ENCODE results near the gene ARMC5.
A peak's percentile ranks its signal among the peaks of the same experiment; 100 is the strongest.
"Not testable (repeated sequence)": the region's sequence is repeated elsewhere in the genome, so short reads cannot be mapped to it uniquely, and the experiment has no call there.

Gene ARMC5, protein sequence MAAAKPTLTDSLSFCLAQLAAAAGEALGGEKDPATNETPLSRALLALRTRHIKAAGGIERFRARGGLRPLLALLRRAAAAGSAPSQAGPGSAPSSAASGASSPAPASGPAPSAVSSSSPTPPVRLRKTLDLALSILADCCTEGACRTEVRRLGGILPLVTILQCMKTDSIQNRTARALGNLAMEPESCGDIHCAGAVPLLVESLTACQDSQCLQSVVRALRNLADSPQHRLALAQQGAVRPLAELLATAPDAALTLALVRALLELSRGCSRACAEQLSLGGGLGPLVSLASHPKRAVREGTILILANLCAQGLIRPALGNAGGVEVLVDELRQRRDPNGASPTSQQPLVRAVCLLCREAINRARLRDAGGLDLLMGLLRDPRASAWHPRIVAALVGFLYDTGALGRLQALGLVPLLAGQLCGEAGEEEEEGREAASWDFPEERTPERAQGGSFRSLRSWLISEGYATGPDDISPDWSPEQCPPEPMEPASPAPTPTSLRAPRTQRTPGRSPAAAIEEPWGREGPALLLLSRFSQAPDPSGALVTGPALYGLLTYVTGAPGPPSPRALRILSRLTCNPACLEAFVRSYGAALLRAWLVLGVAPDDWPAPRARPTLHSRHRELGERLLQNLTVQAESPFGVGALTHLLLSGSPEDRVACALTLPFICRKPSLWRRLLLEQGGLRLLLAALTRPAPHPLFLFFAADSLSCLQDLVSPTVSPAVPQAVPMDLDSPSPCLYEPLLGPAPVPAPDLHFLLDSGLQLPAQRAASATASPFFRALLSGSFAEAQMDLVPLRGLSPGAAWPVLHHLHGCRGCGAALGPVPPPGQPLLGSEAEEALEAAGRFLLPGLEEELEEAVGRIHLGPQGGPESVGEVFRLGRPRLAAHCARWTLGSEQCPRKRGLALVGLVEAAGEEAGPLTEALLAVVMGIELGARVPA

DNA sequence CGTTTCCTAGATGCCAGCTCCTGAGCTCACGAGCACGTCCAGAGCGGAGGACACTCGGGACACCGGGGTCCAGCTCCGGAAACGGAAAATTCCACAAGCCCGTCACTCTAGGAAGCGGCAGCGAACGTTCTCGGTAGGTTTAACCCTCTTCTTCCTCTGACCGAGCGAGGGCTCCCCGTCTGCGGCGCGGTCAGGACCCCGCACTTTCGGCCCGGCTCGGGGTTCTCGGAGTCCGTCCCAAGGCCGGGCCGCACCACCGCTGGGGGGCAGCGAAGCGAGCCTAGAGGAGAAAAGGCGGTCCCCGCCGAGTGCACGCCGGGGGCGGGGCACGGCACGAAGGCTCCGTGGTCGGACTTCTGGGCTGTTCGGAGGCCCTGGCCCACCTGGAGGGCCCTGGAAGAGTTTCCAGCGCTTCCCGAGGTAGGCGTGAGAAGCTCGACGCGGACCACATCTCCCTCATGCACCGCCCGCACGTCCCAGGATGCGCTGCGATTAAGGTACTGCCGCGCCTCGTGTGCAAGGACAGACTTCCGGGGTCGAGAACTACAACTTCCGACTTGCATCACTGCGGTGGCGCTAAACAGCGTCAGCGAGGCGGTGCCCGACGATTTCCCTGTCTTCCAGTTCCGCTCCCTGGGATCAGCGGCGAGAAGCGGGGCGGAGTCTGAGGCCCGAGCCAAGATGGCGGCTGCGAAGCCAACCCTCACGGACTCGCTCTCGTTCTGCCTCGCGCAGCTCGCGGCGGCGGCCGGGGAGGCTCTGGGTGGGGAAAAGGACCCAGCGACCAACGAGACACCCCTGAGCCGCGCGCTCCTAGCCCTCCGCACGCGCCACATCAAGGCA, at the start of gene ARMC5:
ARMC5 (plus strand) TSS at position 658 of the 843 bp plus-strand sequence; CDS start at position 682, 24 bp downstream.
- peak; percentile 96 to 97 for DNase-seq (ENCODE audit: low read depth in 2 of 2)

DNA sequence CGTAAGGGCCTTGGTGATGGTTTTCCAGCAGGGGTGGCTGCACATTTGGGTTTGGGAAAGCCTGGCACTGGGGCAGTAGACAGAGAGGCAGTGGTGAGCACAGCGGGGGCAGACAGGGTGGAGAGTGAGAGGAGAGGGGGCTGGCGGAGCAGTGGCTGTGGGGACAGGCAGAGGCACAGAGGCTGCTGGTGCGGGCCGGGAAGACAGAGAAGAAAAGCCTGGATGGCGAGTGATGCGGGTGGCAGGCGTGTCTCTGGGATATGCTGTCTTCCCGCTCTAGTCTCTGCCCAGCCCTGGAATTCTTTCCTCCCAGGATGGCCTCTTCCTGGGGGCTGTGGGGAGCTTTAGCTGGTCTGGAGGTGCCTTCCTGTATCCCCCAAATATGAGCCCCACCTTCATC, 49.2 kb upstream of the ARMC5 start:
- DNase-seq (ENCODE audit: low read depth in 2 of 2) = no peak

DNA sequence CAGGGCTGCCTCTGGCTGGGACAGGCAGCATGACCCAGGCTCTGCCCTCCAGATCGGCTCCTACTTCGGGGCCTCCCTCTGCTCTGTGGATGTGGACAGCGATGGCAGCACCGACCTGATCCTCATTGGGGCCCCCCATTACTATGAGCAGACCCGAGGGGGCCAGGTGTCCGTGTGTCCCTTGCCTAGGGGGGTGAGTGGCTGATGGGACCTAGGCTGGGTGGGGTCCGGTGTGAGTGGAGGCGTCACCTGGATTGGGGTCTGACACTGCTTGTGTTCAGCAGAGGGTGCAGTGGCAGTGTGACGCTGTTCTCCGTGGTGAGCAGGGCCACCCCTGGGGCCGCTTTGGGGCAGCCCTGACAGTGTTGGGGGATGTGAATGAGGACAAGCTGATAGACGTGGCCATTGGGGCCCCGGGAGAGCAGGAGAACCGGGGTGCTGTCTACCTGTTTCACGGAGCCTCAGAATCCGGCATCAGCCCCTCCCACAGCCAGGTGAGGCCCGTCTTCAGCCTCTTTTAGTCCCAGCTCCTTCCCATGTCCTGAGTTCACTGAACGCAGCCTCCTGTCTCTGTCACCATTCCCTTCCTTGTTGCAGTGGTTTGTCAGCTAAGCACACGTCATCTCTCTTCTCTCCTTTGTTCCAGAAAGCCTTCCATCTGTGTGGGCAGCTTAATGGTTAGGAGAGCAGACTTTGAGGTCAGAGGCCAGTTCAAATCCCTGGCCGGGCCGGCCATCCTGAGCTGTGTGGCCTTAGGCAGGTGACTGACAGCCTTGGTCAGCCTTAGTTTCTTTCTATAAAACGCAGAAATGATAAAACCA, 48.1 kb upstream of the ARMC5 start:
- no peak for DNase-seq (ENCODE audit: low read depth in 2 of 2)

DNA sequence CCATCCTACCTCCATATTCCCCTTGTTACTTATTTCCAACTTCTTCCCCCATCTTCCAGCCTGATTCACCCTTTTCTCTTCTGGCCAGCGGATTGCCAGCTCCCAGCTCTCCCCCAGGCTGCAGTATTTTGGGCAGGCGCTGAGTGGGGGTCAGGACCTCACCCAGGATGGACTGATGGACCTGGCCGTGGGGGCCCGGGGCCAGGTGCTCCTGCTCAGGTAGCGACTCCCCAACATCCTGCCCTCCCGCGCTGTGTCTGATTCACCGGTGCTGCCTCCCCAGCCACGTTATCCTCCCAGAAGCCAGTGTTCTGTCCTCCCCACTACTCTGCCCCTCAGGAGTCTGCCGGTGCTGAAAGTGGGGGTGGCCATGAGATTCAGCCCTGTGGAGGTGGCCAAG, 46.6 kb upstream of the ARMC5 start:
- no peak for DNase-seq (ENCODE audit: low read depth in 2 of 2)

DNA sequence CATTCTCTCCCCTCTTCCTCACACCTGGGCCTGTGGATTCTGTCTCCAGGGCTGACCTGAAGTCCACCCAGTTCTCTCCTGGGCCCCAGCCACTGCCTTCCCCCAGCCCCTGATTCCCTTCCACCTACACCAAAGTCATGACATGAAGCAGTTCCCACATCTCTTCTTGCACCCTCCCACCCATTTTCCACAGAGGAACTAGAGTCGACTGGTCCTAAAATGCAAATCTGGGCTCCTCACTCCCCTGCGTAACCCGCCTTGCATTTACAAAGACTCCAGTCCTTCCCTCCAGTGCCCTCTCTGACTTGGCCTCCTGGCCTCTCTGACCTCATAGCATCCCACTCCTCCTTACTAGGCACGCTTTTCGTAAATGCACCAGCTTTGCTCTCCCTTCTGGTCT, 45.9 kb upstream of the ARMC5 start:
- DNase-seq (ENCODE audit: low read depth in 2 of 2) = no peak

DNA sequence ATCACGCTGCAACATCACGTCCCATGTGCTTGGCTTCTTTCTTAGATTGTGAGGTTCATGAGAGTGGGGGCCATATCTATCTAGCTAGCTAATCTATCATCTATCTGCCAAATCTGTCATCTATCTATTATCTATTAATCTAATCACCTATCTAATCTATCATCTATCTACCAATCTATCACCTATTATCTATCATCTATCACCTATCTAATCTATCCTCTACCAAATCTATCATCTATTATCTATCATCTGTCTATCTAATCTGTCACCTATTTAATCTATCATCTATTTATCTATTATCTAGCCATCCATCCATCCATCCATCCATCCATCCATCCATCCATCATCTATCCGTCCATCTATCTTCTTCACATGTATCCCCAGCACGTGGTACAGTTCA, 45.4 kb upstream of the ARMC5 start:
- DNase-seq (ENCODE audit: low read depth in 2 of 2) = no peak

DNA sequence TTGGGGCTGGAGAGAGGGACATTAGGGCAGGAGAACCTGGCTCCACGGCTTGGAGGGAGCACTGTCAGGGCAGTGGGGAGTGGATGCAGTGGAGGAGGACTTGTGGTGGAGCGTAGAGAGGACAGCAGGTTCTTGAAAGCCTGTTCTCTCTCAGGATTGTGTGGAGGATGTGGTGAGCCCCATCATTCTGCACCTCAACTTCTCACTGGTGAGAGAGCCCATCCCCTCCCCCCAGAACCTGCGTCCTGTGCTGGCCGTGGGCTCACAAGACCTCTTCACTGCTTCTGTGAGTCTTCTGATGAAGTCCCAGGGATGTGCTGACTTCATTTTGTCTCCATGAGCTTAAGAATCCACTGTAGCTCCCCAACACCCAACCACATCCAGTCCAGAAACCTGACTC, 44.6 kb upstream of the ARMC5 start:
- no peak for DNase-seq (ENCODE audit: low read depth in 2 of 2)

DNA sequence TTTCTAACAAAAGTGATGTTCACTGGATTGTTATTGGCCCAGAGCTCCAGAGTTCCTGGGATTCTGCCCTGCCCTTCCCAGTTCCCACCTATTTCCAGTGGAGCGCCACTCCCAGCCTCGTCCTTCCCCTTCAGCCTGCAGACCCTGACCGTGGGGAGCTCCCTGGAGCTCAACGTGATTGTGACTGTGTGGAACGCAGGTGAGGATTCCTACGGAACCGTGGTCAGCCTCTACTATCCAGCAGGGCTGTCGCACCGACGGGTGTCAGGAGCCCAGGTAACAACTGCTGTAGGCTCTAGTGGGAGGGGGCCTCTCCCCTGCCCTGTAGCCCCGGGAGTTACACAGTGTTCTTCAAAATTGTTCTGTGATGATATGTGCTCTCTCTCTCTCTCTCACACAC, 42.9 kb upstream of the ARMC5 start:
- no peak for DNase-seq (ENCODE audit: low read depth in 2 of 2)

DNA sequence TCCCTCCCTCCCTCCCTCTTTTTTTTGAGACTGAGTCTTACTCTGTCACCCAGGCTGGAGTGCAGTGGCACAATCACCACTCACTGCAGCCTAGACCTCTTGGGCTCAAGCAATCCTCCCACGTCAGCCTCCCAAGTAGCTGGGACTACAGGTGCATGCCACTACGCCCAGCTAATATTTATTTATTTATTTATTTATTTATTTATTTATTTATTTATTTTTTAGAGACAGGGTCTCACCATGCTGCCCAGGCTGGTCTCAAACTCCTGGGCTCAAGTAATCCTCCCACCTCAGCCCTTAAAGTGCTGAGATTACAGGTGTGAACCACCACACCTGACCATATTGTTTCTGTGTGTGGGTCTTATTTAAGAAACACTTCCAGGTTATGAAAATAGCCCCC, 42.3 kb upstream of the ARMC5 start:
- not testable (repeated sequence) for DNase-seq (ENCODE audit: low read depth in 2 of 2)

DNA sequence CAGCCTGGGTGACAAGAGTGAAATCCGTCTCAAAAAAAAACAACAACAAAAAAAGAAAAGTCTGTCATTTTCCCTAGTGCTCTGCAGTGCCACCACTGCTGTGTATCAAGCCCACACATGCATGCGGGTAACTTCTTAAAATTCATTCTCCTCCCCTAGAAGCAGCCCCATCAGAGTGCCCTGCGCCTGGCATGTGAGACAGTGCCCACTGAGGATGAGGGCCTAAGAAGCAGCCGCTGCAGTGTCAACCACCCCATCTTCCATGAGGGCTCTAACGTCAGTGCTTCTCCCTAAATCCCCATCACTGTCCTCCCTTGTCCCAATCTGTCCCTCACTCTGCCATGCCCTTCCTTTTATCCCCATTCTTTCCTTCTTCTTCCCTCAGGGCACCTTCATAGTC, 41.4 kb upstream of the ARMC5 start:
- DNase-seq (ENCODE audit: low read depth in 2 of 2) = no peak

DNA sequence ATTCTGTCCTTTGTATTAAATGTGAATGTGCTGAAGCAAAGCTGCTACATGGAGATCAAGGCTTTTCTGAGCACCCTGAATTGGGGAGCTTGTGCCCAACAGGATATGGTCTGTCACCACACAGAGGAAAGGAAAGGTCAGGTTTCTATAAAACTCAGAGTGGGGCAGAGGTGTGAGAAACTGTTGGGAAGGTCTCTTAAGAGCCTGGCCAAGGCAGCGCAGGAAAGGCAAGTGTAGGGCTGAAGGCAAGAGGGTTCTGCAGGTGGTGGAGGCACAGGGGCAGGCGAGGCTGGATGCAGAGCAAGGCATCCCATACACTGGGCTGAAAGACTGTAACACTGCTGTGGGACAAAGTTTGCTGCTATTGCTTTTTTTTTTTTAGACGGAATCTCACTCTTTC, 39.3 kb upstream of the ARMC5 start:
- DNase-seq (ENCODE audit: low read depth in 2 of 2) = no peak

DNA sequence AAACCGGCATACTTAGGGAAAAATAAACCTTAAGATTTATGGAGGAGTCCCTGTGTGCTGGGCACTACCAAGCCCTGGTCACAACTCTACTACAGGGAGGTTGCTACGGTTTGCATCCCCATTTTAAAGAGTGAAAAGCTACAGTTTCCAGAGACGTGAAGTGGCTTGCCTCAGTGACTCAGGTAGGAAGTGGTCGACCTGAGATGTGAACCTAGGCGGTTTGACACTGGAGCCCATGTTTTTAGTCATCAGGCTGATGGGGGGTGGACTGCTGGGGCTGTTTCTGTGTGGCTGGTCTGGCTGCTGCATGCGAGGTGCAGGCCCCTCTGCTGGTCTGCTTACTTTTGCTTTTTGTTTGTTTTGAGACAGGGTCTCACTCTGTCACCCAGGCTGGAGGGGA, 37.7 kb upstream of the ARMC5 start:
- peak; percentile 26 to 44 for DNase-seq (ENCODE audit: low read depth in 2 of 2)

DNA sequence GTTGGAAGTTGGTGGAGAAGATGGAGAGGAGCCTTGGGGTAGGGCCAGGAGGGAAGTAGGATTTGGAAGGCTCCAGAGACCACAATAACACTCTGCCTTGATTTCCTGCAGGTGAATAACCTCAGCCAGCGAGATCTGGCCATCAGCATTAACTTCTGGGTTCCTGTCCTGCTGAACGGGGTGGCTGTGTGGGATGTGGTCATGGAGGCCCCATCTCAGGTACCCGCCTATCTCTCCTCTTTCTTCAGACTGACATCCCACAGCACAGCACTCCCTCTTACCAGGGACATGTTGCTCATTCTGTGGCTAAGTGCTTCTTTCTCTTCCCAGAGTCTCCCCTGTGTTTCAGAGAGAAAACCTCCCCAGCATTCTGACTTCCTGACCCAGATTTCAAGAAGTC, 36.1 kb upstream of the ARMC5 start:
- DNase-seq (ENCODE audit: low read depth in 2 of 2) = no peak

DNA sequence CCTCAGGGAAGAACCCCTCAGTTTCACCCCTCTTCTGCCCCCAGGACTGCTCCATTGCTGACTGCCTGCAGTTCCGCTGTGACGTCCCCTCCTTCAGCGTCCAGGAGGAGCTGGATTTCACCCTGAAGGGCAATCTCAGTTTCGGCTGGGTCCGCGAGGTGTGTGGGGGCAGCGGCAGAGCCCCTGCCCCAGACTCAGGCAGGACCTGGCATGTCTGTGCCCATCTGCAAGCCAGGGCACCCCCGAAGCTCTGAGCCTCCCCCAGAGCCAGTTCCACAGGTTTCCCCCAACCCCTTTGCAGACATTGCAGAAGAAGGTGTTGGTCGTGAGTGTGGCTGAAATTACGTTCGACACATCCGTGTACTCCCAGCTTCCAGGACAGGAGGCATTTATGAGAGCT, 35.5 kb upstream of the ARMC5 start:
- DNase-seq (ENCODE audit: low read depth in 2 of 2) = no peak

DNA sequence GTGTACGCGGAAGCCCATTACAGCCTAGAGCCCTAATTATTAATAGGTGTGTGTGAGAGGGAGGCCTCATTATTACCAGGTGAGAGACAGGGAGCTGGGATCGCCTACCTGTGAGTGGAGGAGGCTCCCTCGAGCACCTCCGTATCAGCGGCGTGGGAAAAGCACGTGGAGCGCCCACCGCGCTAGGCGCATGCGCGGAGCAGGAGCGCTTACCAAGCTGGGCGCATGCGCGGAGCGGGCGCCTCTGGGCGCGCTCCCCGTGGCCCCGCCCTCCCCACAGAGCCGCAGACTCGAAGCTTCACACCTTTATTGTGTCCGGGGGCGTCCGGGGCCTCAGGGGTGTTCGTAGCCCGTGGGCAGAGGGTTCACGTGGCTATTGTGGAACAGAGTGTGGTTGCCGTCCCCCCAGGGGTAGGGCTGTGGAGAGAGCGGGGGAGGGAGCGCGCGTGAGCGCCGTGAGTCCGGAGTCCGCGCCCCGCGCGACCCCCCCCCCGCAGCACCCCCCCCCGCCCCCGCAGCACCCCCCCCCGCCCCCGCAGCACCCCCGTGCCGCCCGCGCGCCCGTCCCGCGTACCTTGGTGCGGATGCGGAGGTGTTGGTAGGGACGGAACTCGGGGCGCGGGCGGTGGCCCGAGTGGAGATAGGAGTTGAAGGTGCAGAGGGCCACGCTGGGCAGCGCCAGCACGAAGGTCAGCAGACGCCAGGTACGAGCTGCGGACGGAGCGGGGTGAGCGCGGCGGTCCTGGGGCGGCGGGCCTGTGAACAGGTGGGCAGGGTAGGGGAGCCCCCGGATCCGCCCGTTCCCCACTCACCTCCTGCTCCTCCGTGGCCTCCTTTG, 31.6 kb upstream of the ARMC5 start:
- DNase-seq (ENCODE audit: low read depth in 2 of 2) = peak; percentile 67 to 80

DNA sequence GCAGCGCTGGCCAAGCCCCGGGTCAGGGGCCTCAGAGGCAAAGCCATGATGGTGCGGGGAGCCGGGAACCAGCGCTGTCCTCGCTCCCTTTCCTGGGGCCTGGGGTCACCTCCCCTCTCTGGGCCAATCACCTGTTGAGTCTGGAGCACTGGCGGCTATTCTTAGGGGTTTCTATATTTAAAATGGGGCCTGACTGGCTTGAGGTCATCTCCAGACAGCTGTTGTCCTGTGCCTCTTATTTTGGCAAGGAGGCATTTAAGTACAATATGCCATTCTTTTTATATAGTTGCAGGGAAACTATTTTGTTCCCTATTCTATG, 31.1 kb upstream of the ARMC5 start, which contains the start of gene COX6A2:
COX6A2 (minus strand) TSS at position 82 of the 319 bp plus-strand sequence; CDS start at position 47, 35 bp downstream.
- no peak for DNase-seq (ENCODE audit: low read depth in 2 of 2)

DNA sequence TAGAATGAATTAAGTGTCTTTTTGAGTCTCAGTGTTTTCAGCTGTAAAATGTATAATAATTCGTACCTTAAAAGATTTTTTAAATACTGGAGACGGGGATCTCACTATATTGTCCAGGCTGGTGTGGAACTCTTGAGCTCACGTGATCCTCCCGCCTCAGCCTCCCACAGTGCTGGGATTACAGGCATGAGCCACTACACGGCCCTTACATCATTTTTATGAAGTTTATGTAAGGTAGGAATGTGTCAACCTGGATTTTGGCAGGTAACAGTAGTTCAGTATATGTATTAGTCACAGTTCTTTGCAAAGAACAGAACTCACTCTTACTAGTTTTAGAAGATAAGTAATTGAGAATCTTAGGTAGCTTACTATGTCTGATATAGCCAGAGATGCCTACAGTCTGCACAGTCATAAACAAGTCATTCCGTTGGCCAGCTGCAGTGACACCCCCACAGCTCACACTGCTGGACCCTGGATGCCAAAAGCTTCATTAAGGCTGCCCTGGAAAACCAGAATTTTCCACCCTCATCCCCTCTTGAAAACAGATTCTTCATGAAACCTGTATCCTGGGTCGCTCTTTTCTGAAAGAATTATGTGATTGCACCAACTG, 30.6 kb upstream of the ARMC5 start:
- no peak for DNase-seq (ENCODE audit: low read depth in 2 of 2)

DNA sequence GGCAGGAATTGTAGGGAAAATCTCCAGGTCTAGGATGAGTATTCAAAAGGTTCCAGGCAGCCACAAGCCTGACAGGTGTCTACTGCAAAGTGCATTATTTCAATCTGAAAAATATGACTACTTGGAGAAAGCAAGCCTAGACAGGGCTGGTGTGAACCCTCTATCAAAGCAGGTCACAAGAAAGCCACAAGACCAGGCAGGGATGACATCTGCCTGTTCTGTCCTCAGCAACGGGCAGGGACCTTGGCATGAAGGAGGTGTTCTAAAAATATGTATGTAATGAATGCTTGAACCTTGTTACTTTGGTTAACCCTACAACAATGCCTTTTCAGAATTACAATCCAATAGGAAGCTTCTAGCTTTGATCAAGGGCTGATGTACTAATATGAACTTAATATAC, 30.0 kb upstream of the ARMC5 start:
- no peak for DNase-seq (ENCODE audit: low read depth in 2 of 2)

DNA sequence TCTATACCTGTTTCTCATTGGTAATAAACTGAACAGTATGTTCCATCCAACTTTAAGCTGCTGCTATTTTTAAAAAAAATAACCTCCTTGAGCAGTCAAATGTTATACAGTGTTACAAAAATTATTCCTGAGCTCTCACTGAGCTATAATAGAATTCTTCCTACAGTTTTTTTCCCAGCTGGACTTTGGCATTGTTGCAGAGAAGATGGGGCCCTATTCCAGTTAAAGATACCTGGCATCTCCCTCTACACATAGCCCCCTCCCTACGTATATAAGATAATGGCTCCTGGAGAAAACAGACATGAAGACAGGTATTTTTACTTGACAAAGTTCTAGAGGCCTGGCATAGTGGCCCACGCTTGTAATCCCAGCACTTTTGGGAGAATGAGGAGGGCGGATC, 29.5 kb upstream of the ARMC5 start:
- no peak for DNase-seq (ENCODE audit: low read depth in 2 of 2)

Measured in stimulated activated CD8-positive, alpha-beta memory T cell treated with anti-CD3 and anti-CD28 coated beads, Interleukin-7, amount 100 ng/mL, for 4 hours (primary cell).